Stimulated activated naive CD8-positive, alpha-beta T cell treated with anti-CD3 and anti-CD28 coated beads, Interleukin-15, amount 100 ng/mL, for 72 hours (primary cell): Measurements from ENCODE around the gene CHI3L1.

Source experiments
- ATAC-seq: fragments of 150-1000 bp; cut with Tn5 transposase; 2 replicates; pipeline ENCODE4 v1.10.0; 2021; ENCODE audit warnings: mild to moderate bottlenecking, moderate library complexity
- DNase-seq, 2 donors: peaks; one replicate each; pipeline ENCODE4 v3.0.0; 2021 to 2022
- H3K27ac Mint-ChIP-seq, 2 donors: one replicate each; pipeline ENCODE4 v1.8.0; 2022; ENCODE audit warnings: mild to moderate bottlenecking in 2 of 2, mixed read lengths in 2 of 2, moderate library complexity in 2 of 2
- H3K27me3 Mint-ChIP-seq: one replicate; pipeline ENCODE4 v1.8.0; 2022; ENCODE audit warnings: mixed read lengths
- H3K4me1 Mint-ChIP-seq: one replicate; pipeline ENCODE4 v1.8.0; 2022; ENCODE audit warnings: mild to moderate bottlenecking, mixed read lengths
- H3K4me3 Mint-ChIP-seq, 2 donors: one replicate each; pipeline ENCODE4 v1.8.0; 2022; ENCODE audit warnings: mild to moderate bottlenecking in 2 of 2, mixed read lengths in 2 of 2, moderate library complexity in 1 of 2
- H3K9me3 Mint-ChIP-seq, 2 donors: one replicate each; pipeline ENCODE4 v1.8.0; 2022; ENCODE audit warnings: mixed read lengths in 2 of 2

The CHI3L1 gene

GRCh38 chr1:203190949-203191348 lies 4.4 kb upstream of the CHI3L1 start:
- H3K27me3 Mint-ChIP-seq: peaks cover 7% of the 10 kb centered on the region
- H3K4me3 Mint-ChIP-seq: no peak overlapping the region
- no peak overlapping the region for H3K27ac Mint-ChIP-seq
- H3K4me1 Mint-ChIP-seq: peaks cover 8% of the 10 kb centered on the region
- ATAC-seq (no peak), DNase-seq (no peak)
- no peaks in the 10 kb centered on the region for H3K9me3 Mint-ChIP-seq

DNA sequence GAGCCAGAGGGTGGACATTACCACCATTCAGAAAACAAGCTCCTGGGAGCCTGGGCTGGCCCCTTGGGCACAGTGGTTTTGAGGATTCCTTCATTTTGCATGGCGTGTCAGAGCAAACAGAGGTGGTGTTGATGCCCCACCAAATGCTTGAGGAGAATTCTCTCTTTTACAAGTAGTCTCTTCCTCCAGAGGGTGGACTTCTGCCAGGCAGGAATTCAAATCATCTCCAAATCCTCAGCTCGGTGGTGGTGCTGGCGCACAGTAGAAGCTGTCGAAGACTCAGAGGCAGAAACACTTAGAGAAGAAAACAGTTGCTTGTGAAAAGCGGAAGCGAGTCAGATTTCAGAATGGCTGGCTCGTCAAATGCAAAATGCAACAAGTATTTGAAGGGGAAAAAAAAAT lies 3.4 kb upstream of the CHI3L1 start:
- no peaks in the 10 kb centered on the region for H3K9me3 Mint-ChIP-seq
- peaks cover 7% of the 10 kb centered on the region for H3K27me3 Mint-ChIP-seq
- H3K4me1 Mint-ChIP-seq: peaks cover 8% of the 10 kb centered on the region
- ATAC-seq (no peak), DNase-seq (no peak)
- no peak overlapping the region for H3K27ac Mint-ChIP-seq
- no peak overlapping the region for H3K4me3 Mint-ChIP-seq

GRCh38 chr1:203188686-203189232 lies 2.3 kb upstream of the CHI3L1 start:
- DNase-seq (no peak), ATAC-seq (no peak)
- Mint-ChIP-seq H3K9me3 (no peaks in the 10 kb centered on the region), H3K27ac (peak overlapping the region in 1 of 2 donors; percentile 21), H3K4me1 (peaks cover 8% of the 10 kb centered on the region), H3K4me3 (no peak overlapping the region), H3K27me3 (peaks cover 7% of the 10 kb centered on the region)

GRCh38 chr1:203187689-203188264 lies 1.3 kb upstream of the CHI3L1 start:
- H3K27ac Mint-ChIP-seq: no peak overlapping the region
- peaks cover 8% of the 10 kb centered on the region for H3K4me1 Mint-ChIP-seq
- ATAC-seq: no peak
- no peaks in the 10 kb centered on the region for H3K9me3 Mint-ChIP-seq
- peaks cover 7% of the 10 kb centered on the region for H3K27me3 Mint-ChIP-seq
- DNase-seq: no peak
- no peak overlapping the region for H3K4me3 Mint-ChIP-seq

GRCh38 chr1:203187304-203187685 lies 791 bp upstream of the CHI3L1 start:
- Mint-ChIP-seq H3K27me3 (peaks cover 7% of the 10 kb centered on the region), H3K9me3 (no peaks in the 10 kb centered on the region), H3K4me1 (peaks cover 8% of the 10 kb centered on the region), H3K27ac (no peak overlapping the region), H3K4me3 (no peak overlapping the region)
- no peak for DNase-seq
- no peak for ATAC-seq

DNA sequence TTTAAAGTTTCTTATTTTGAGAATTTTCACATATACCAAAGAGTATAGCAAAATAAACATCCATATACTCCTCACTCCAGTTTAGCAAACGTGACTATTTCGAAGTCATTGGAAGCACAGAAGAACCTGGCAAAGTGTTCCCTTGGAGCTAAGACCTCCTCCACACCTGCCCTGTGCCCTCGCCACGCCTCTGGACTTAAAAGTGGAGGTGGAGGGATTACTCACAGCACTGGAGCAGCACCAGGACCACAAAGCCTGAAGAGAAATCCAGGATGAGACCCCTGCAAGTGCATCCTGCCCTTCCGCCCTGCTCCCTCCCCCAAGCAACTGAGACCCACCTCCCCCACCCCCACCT lies 436 bp downstream of the CHI3L1 start:
- ATAC-seq: no peak
- Mint-ChIP-seq H3K27me3 (peaks cover 7% of the 10 kb centered on the region), H3K4me1 (peaks cover 8% of the 10 kb centered on the region), H3K9me3 (no peaks in the 10 kb centered on the region), H3K27ac (no peak overlapping the region), H3K4me3 (no peak overlapping the region)
- no peak for DNase-seq

- ATAC-seq (no peak), DNase-seq (no peak)
- Mint-ChIP-seq H3K27ac (no peak overlapping the region), H3K27me3 (peaks cover 7% of the 10 kb centered on the region), H3K9me3 (no peaks in the 10 kb centered on the region), H3K4me3 (no peak overlapping the region), H3K4me1 (peaks cover 8% of the 10 kb centered on the region)
Observed at GRCh38 chr1:203185585-203185984, 919 bp downstream of the CHI3L1 start.

- peaks cover 7% of the 10 kb centered on the region for H3K27me3 Mint-ChIP-seq
- no peaks in the 10 kb centered on the region for H3K9me3 Mint-ChIP-seq
- peaks cover 8% of the 10 kb centered on the region for H3K4me1 Mint-ChIP-seq
- ATAC-seq: no peak
- DNase-seq: no peak
- no peak overlapping the region for H3K27ac Mint-ChIP-seq
- no peak overlapping the region for H3K4me3 Mint-ChIP-seq
Observed at GRCh38 chr1:203185061-203185461, 1.4 kb downstream of the CHI3L1 start.

GRCh38 chr1:203184467-203184866 lies 2.0 kb downstream of the CHI3L1 start:
- Mint-ChIP-seq H3K4me1 (peaks cover 8% of the 10 kb centered on the region), H3K9me3 (no peaks in the 10 kb centered on the region), H3K4me3 (no peak overlapping the region), H3K27me3 (peaks cover 7% of the 10 kb centered on the region), H3K27ac (no peak overlapping the region)
- no peak for ATAC-seq
- no peak for DNase-seq

- H3K27me3 Mint-ChIP-seq: peaks cover 7% of the 10 kb centered on the region
- ATAC-seq: no peak
- no peaks in the 10 kb centered on the region for H3K9me3 Mint-ChIP-seq
- no peak for DNase-seq
- H3K4me3 Mint-ChIP-seq: no peak overlapping the region
- H3K27ac Mint-ChIP-seq: no peak overlapping the region
- peaks cover 8% of the 10 kb centered on the region for H3K4me1 Mint-ChIP-seq
Observed at GRCh38 chr1:203183828-203184227, 2.7 kb downstream of the CHI3L1 start.

DNA sequence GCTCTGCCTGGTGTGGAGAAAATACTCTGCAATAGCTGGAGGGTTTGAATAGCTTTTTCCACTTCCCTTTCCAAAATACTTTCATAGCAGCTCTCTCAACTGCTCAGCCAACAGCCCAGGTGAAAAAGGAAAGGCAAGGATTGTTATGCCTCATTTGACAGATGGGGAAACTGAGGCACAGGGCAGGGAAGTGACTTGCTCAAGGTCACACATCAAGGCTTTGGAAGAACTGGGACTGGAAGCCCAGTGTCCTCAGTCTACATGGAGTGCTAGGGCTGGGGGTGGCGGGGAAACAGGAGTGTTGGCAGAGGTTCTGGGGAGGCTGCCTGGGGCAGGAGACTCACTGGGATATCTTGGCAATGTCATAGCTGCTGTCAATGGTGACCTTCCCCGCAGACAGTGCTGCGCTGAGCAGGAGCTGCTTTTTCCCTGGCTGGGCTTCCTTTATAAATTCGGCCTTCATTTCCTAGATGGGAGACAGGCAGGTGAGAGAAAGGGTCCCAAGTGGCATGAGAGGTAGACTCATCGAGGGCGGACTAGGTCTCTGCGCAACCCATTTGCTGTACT lies 4.0 kb downstream of the CHI3L1 start:
- Mint-ChIP-seq H3K27ac (no peak overlapping the region), H3K4me3 (no peak overlapping the region), H3K27me3 (peaks cover 7% of the 10 kb centered on the region), H3K9me3 (no peaks in the 10 kb centered on the region), H3K4me1 (peaks cover 8% of the 10 kb centered on the region)
- no peak for ATAC-seq
- no peak for DNase-seq

DNA sequence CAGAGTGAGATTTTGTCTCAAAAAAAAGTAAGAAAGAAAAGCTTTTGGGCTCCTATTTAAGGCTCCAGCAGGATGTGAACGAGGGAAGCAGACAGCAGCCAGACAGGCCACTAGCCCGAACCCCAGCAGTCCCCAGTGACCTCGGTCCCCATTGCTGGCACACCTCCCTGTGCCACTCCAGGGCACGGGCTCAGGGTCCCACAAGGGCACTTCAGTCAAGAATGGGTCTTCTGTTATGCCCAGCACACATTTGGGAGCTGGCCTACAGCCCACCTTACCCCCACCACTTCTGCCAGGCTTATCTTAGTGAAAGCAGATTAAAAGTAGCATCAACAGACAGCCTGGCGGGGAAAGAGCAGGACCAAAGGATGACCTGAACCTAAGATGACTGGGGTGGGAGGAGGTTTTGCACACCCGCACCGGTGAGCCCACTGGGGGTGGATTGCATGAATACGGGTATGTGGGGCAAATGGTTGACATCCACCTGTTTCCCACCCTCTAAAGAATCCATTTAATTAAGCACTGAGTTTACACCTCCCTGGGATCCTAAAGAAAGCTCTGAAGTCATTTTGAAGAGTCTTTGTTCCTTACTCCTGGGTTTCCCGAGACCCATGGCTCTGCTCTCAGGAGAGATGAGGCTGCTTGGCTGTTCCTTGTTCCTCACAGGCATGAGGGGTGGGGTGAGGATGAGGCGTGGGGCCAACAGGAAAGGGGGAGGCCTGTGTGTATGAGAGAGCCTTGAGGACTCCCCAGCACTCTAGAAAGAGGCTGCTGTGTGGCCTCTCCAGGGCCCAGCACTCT lies 4.7 kb downstream of the CHI3L1 start:
- DNase-seq (no peak), ATAC-seq (no peak)
- H3K27ac Mint-ChIP-seq: peak overlapping the region in 1 of 2 donors; percentile 54
- peaks cover 7% of the 10 kb centered on the region for H3K27me3 Mint-ChIP-seq
- no peaks in the 10 kb centered on the region for H3K9me3 Mint-ChIP-seq
- H3K4me1 Mint-ChIP-seq: peaks cover 8% of the 10 kb centered on the region
- no peak overlapping the region for H3K4me3 Mint-ChIP-seq

DNA sequence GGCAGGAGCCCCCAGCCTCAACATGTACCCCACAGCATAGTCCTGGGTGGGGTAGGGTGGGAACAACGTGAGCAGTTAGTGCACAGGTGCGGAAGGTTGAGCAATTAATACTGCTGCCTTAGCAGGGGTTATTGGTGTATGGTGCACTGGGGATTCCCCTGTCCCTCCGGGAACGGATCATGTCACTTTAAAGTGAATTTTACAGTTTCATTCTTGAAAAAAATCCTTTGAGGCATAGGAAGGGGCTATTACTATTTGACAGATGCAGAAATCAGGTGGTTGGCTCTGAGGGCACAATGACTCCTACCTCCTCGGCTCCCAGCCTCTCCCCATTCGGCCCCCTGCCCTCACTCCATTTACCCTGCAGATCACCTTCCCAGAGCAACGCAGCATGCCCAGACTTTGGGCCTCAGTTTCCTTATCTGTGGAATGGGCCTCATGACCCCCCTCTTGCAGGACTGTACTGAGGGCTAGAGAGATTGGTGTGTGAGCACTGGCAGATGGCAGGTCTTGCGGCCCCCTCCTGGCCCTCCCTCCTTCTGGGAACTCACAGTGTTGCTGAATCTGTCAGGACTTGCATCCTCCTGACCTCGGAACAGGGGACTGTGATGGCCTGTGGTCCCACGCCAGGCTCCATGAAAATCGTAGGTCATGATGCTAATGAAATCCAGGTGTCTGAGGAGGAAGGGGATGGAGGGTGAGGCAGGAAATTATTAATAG lies 5.7 kb downstream of the CHI3L1 start:
- ATAC-seq: no peak
- Mint-ChIP-seq H3K27ac (peak overlapping the region in 1 of 2 donors; percentile 62), H3K9me3 (no peaks in the 10 kb centered on the region), H3K27me3 (no peaks in the 10 kb centered on the region), H3K4me3 (no peak overlapping the region), H3K4me1 (no peaks in the 10 kb centered on the region)
- DNase-seq: no peak

DNA sequence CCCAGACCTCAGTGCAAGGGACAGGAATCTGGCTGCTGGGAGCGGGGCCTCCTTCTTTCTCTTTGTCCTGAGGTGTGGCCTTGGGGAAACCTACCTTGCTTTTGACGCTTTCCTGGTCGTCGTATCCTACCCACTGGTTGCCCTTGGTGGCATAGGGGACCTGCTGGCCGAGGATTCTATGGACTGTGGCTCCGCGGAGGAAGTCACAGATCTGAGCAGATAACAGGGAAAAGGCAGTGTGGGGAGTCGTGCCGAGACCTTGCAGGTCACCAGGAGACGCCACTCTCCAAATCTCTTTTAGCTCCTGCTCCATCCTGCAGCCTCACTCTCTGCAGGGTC lies 6.9 kb downstream of the CHI3L1 start:
- DNase-seq (no peak), ATAC-seq (no peak)
- Mint-ChIP-seq H3K4me1 (no peaks in the 10 kb centered on the region), H3K4me3 (no peak overlapping the region), H3K27ac (no peak overlapping the region), H3K9me3 (no peaks in the 10 kb centered on the region), H3K27me3 (no peaks in the 10 kb centered on the region)

GRCh38 chr1:203178821-203179666 lies 7.5 kb downstream of the CHI3L1 start:
- Mint-ChIP-seq H3K4me3 (no peak overlapping the region), H3K27ac (no peak overlapping the region), H3K27me3 (no peaks in the 10 kb centered on the region), H3K9me3 (no peaks in the 10 kb centered on the region), H3K4me1 (no peaks in the 10 kb centered on the region)
- ATAC-seq (no peak), DNase-seq (no peak)
